GM12878 (cell line): Measurements from ENCODE around the gene SMIM20. TPM values are rescaled to one million over a fixed set of nuclear protein-coding genes. Genes with fewer than 3 reads are reported as not detected.

Experiments used
- ATF2 ChIP-seq: IDR thresholded peaks from 2 replicates; pipeline ENCODE4 v1.6.1; 2012; ENCODE audit warnings: low read length, inconsistent platforms
- ATF7 ChIP-seq: fragments of 450-650 bp; IDR thresholded peaks from 2 replicates; pipeline ENCODE4 v1.6.1; 2016; ENCODE audit warnings: low read depth, mild to moderate bottlenecking
- CBX3 ChIP-seq: fragments of 200-600 bp; sonication (generic); IDR thresholded peaks from 2 replicates; pipeline ENCODE4 v1.6.1; 2016; ENCODE audit warnings: low read depth, borderline replicate concordance
- CREM ChIP-seq: IDR thresholded peaks from 2 replicates; pipeline ENCODE4 v1.6.1; 2014; ENCODE audit warnings: antibody characterized with exemption, low read depth
- DPF2 ChIP-seq: fragments of 450-650 bp; IDR thresholded peaks from 2 replicates; pipeline ENCODE4 v1.6.1; 2017; ENCODE audit warnings: mild to moderate bottlenecking
- EP300 ChIP-seq, 2 experiments: fragments of 150-350 bp in 1 of 2; IDR thresholded peaks; 2 replicates each; pipeline ENCODE4 v1.6.1; 2011 to 2012; ENCODE audit warnings: low read depth in 2 of 2, low read length in 2 of 2, borderline replicate concordance in 1 of 2, improper control_type of control experiment in 1 of 2, inconsistent platforms in 1 of 2; ENCODE audit not compliant: control insufficient read depth in 1 of 2
- HDAC2 ChIP-seq: fragments of 200-600 bp; sonication (generic); IDR thresholded peaks from 2 replicates; pipeline ENCODE4 v1.6.1; 2017
- MAX ChIP-seq: IDR thresholded peaks from 2 replicates; pipeline ENCODE4 v1.6.1; 2012; ENCODE audit warnings: low read depth, low read length, improper control_type of control experiment
- PBX3 ChIP-seq: IDR thresholded peaks from 2 replicates; pipeline ENCODE4 v1.6.1; 2011; ENCODE audit warnings: mild to moderate bottlenecking, low read depth, low read length, moderate library complexity; ENCODE audit not compliant: insufficient replicate concordance
- SUPT20H ChIP-seq: IDR thresholded peaks from 2 replicates; pipeline ENCODE4 v1.6.1; 2011; ENCODE audit warnings: low read depth, mild to moderate bottlenecking, low read length, moderate library complexity, borderline replicate concordance; ENCODE audit not compliant: control insufficient read depth
- YY1 ChIP-seq: IDR thresholded peaks from 2 replicates; pipeline ENCODE4 v1.6.1; 2011; ENCODE audit warnings: low read depth, mild to moderate bottlenecking, low read length
- ZBTB33 ChIP-seq: fragments of 450-650 bp; IDR thresholded peaks from 2 replicates; pipeline ENCODE4 v1.6.1; 2017; ENCODE audit warnings: mild to moderate bottlenecking
- ZNF687 ChIP-seq: fragments of 450-650 bp; IDR thresholded peaks from 2 replicates; pipeline ENCODE4 v1.6.1; 2017; ENCODE audit warnings: mild to moderate bottlenecking, moderate library complexity
- ZZZ3 ChIP-seq: IDR thresholded peaks from 2 replicates; pipeline ENCODE4 v1.6.1; 2011; ENCODE audit warnings: low read depth; ENCODE audit not compliant: control insufficient read depth, insufficient read length
- polyA plus RNA-seq, 11 experiments: library from polyadenylated mRNA; depleted of rRNA in 4 of 11; unstranded in 6 of 11; stranded (reverse) in 5 of 11; fragments of >200 nt; fragmentation: Nextera tagmentation in 4 of 11; fragmentation: Illumina TruSeq in 1 of 11; extraction: Ambion mirVana in 4 of 11; extraction: Trizol in 1 of 11; gene quantifications; 1 replicate in 1 of 11; 2 replicates in 10 of 11; pipeline versions ENCODE4 v1.2.1 to v1.2.3, GENCODE V29; 2011 to 2016; ENCODE audit warnings: inconsistent platforms in 2 of 11, missing spikeins in 2 of 11, low read depth in 1 of 11
- total RNA-seq, 4 experiments: library from RNA; depleted of rRNA in 3 of 4; stranded (reverse); fragments of >200 nt in 3 of 4; fragmentation: Illumina TruSeq in 1 of 4; extraction: Trizol in 1 of 4; gene quantifications; 2 replicates each; pipeline versions ENCODE4 v1.2.1 to v1.2.3, GENCODE V29; 2013 to 2021

Gene SMIM20
- total and polyA plus RNA-seq, 10 of the 15 experiments (the other 5 are each of a cell fraction or from before 2014, with no cell fraction given) = 17.3 to 38.0 (median 28.8) TPM

GRCh38 chr4:25882226-25882625 is 31.8 kb upstream of the SMIM20 start (continued):
- no peak for TF ChIP-seq ZNF687
- no peak for TF ChIP-seq HDAC2
- no peak for TF ChIP-seq YY1
- TF ChIP-seq DPF2 = no peak
- no peak for TF ChIP-seq ATF7
- no peak for TF ChIP-seq CBX3
- TF ChIP-seq ZZZ3 = no peak
- no peak for TF ChIP-seq EP300 (IDR thresholded peaks at IDR 0.05; ENCODE audit: borderline replicate concordance in 1 of 2, control insufficient read depth in 1 of 2, low read depth in 2 of 2, low read length in 2 of 2)
- no peak for TF ChIP-seq ZBTB33
- TF ChIP-seq SUPT20H = no peak
- no peak for TF ChIP-seq PBX3
- TF ChIP-seq CREM = no peak
- TF ChIP-seq MAX = no peak
- TF ChIP-seq ATF2 = no peak
